Umbilical cord (tissue), 2 donors: ENCODE results near the gene SOCS4. TPM values are rescaled to one million over a fixed set of nuclear protein-coding genes. Genes with fewer than 3 reads are reported as not detected.
"Not testable (repeated sequence)": the region's sequence is repeated elsewhere in the genome, so short reads cannot be mapped to it uniquely, and the experiment has no call there.

Experiments
- DNase-seq: peaks from one replicate; pipeline ENCODE4 v3.0.0-alpha.2; 2015; ENCODE audit warnings: low spot score
- total RNA-seq: library from RNA; depleted of rRNA; stranded (reverse); fragments of >200 nt; gene quantifications from one replicate; pipeline ENCODE4 v1.2.3, GENCODE V29; 2014; ENCODE audit warnings: low replicate concordance; ENCODE audit not compliant: insufficient read depth

Gene SOCS4, protein sequence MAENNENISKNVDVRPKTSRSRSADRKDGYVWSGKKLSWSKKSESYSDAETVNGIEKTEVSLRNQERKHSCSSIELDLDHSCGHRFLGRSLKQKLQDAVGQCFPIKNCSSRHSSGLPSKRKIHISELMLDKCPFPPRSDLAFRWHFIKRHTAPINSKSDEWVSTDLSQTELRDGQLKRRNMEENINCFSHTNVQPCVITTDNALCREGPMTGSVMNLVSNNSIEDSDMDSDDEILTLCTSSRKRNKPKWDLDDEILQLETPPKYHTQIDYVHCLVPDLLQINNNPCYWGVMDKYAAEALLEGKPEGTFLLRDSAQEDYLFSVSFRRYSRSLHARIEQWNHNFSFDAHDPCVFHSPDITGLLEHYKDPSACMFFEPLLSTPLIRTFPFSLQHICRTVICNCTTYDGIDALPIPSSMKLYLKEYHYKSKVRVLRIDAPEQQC
- 21.9 TPM for total RNA-seq

DNA sequence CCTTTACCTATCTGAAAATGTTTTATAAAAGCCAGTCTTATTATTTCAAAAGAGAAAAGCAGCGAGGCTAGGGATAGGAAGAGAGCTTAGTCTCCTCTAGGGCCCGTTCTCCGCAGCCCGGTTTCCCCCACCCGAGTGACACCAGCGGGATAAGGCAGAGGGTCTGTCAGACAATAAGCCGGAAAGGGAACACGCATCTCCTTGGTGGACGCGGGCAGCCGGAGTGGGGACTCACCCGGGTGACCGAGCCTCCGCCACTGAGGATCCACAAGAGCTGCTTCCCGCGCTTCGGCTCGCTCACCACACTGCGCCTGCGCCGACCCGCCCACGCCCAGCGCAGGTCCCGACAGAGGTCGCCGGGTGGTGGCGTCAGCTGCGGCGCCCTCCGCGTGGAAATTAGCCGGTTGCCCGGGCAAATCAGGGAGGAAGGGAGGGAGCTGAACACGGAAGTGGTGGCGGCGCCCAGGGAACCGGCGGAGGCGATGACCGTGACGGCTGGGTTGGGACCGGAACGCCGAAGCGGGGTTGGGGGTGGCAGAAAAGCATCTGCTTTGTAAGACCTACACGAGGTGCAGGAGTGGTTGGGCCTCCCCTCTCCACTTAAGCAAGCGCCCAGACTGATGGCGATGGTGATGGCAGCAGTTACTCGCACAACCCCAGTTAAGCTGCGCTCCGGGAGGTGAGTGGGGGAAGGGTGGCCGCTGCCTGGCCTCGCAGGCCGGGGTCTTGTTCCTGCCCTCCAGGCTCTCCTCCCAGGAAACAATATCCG is at the start of gene SOCS4, which contains the start of gene WDHD1:
Gene SOCS4, plus strand, starts transcription at position 444 of the 769 bp plus-strand sequence. CDS start 15,806 bp downstream, outside the sequence.
Gene WDHD1, minus strand, starts transcription at position 307 of the 769 bp plus-strand sequence. CDS start 312 bp downstream, outside the sequence.
- DNase-seq, result peak; percentile 95

DNA sequence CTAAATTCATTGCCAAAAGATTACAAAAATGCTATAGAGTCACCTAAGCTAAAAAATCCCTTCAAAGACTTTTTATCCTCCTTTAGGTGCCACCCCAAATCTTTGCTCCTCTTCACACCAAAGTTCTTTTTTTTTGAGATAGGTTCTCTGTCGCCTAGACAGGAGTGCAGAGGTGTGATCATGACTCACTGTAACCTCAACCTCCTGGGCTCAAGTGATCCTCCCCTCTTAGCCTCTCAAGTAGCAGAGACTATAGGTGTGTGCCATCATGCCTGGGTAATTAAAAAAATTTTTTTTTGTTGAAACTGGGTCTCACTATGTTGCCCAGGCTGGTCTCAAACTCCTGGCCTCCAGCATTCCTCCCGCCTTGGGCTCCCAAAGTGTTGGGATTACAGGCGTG is 48.0 kb upstream of the SOCS4 start:
- no peak for DNase-seq

DNA sequence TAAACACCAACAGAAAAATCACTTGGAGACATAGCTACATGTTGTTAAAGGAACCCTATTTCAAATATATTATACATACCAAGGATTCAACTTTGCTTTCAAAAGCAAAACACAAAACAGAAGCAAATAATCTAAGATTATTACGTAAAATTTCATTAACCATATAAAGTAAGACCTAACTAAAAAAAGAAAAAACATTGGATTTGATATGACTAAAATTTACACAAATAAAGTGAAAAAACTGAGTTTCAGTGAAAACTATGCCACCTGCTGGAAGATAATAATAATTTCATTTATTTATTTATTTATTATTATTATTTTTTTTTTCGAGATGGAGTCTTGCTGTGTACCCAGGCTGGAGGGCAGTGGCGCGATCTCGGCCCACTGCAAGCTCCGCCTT is 45.3 kb upstream of the SOCS4 start:
- no peak for DNase-seq

DNA sequence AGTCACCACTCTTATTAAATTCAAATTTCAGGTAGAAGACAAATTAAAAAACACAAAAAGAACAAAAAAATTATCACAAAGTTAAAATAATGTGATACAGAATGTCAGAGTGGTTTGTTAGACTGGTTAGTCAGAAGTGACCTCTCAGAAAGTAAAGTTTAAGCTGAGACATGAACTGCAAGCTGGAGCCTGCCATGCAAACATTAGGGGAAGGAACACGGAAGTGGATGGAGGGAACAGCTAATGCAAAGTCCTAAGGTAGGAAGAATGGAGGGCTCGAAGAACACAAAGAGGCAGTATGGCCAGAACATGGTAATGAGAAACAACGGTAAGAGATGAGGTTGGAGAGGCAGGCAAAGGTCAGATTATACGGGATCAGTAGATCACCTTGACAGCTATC is 41.9 kb upstream of the SOCS4 start:
- no peak for DNase-seq

DNA sequence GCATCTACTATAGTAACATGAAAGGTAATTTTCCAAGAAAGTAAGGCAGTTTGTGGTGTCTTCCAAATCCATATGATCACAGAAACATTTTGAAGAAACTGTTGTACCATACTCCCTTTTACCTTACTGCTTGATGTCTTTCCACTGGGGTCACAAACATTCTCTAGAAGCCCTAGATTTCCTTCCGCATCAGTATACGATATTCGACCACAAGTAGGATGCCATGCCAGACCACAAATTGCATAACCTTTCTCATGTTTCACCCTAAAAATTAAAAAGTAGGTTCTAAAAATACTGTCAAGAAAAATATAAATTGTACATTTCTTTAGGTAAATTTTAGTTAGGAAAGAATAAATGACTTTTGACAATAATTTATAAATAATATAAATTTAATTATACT is 26.7 kb upstream of the SOCS4 start:
- DNase-seq, result no peak

DNA sequence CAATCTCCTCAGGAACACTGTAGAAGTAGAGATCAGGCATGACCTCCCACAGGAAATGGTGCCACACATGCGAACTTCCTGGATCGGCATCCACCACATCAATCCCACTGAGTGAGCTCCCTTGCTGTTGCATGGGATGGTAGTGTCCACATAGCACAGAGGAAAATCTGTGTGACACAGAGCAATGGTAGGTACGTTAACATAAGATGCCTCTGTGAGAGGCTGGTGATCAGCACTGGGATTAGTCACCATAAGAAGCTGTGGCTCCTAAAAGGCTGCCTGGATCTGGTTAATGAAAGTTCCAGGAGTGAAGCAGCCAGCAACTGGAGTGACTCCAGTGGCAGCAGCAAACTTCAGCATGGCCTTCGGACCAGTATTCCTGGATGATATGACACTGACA is 22.0 kb upstream of the SOCS4 start:
- no peak for DNase-seq

DNA sequence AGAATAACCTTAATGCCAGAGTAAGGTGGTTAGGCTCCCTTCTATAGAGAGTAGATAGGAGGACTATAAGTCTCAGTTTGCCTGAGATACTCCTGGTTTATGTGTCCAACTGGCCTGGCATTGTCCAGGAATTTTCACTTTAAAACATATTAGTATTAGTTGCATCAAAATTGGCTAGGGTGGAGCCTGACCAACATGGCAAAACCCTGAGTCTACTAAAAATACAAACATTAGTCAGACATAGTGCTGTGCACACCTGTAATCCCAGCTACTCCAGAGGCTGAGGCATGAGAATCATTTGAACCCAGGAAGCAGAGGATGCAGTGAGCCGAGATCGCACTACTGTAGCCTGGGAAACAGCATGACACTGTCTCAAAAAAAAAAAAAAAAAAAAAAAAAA is 12.0 kb upstream of the SOCS4 start:
- DNase-seq, result no peak

DNA sequence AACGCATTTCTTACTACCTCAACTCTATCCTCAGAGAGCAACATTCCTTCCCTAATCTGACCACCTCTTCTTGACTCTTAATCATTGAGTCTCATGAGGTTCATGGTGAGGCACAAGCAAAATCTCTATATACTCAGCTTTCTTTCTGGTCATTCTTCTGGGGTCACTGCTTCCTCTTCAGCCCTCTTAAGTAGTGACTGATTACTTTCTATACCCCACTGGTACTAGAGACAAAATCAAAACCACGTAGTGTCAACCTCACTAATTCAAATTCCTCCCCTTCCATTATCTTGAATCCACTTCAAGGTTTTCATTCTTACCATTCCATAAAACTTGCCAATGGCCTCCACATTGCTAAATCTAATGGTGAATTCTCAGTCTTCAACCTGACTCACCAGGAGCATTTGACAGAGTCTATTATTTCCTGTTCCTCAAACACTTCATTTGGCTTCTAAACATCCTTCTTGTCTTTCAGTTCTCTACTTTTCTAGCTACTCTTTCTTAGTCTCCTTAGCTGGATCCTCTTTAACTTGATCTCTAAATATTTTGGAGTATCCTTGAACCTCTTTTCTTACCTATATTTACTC is 7.0 kb upstream of the SOCS4 start:
- DNase-seq, result no peak

DNA sequence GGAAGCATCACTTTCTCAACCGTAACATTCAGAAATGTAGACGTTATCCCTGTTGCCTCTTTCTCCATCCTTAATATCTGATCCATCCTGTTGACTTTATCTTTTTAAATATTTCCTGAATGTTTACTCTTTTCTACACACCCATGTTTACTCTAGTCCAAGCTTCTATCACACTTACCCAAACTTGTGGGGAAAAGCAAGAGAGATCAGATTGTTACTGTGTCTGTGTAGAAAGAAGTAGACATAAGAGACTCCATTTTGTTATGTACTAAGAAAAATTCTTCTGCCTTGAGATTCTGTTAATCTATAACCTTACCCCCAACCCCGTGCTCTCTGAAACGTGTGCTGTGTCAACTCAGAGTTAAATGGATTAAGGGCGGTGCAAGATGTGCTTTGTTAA is 2.7 kb upstream of the SOCS4 start:
- not testable (repeated sequence) for DNase-seq

DNA sequence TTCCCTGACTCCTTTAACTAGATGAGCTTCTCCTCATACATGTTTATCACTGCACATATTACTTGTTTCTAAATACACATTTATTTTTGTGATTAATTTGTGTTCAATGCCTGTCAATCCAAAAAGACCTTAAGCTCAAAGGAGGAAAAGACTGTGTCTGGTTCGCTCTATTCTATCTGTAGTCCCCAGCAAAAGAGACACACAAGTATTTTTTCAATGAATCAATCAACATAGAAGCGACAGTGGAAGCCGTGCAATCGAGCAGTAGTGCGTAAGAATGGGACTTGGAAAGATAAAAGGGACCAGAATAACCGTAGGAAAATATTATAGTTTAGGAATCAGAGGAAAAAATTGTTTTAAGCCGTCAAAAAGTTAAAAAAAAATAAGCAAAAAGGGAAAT is 1.1 kb upstream of the SOCS4 start:
- no peak for DNase-seq

DNA sequence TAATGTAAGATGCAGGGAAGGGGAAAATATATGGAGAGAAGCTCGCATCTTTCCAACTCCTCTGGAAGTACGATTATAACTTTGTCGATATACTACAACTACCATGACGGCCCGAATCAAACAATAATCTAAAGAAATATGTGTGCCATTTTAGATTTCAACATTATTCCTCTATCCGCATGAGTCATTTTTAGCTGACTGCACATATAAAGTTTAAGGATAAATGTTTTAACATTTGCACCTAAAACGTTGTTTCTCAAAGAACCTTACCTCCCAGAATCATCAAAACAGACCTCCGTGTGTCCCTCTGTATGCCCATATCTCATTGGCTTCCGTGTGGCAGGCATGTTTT is 619 bp upstream of the SOCS4 start:
- no peak for DNase-seq

DNA sequence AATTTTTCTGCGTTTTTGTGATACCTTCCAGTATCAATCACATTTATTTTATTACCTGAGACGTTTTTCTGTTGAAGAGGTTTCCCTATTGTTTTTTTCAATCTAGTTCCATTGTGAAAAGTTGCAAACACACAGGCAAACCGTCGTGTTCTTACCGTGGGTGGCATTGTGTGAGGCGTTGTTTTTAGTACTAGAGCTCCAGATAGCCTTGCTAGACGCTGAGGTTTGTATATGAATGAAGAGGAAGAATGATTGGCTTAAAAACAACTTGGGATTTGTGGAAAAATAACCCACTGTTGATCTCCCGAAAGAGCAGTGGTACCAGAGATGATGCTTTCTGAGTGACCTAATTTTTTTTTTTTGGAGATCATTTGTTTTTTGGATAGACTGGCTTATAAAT is 1.0 kb downstream of the SOCS4 start:
- DNase-seq, result no peak

DNA sequence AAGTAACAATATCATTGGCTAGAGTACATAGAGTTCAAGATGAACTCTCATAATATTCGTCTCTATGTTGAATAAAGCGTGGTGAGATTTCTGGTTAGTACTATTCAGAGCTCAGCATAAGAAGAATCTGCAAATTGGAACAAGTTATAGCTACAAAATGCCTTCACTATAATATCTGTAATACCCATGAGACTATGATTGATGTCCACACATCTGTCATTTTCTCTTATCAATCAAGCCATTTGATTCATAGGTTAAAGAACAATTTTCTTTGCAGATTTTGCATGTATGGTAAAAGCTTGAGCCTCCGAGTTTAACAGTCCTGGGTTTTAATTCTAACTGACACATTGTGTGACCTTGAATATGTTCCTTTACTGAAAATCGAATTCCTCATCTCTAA is 1.4 kb downstream of the SOCS4 start:
- DNase-seq, result no peak

DNA sequence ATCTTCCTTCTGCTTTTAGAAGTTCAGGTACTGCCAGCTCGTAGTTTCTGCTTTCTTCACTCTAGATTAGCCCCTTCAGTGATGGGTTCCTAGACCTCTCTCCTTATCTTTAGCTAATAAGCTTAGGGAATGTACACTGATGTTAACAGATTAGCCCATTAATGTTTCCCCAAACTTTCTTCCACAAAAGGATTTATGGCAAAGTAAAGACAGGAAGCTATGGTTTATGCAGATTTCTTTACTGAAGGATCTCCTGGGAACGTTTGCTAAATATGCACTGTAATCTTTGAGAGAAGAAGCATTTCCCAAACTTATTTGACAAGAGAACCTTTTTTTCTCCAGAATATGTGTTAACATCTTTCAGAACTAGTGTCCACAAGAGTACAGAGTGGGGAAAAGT is 4.2 kb downstream of the SOCS4 start:
- DNase-seq, result no peak

DNA sequence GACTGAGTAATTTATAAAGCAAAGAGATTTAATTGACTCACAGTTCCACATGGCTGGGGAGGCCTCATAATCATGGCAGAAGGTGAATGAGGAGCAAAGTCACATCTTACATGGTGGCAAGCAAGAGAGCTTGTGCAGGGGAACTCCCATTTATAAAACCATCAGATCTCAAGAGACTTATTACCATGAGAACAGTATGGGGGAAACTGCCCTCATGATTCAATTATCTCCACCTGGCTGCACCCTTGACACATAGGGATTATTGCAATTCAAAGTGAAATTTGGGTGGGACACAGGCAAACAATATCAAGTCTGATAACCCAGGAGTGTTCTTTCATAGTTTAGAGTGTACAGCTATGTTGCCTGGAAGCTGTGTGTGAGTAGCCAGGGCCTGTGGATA is 11.0 kb downstream of the SOCS4 start:
- not testable (repeated sequence) for DNase-seq

DNA sequence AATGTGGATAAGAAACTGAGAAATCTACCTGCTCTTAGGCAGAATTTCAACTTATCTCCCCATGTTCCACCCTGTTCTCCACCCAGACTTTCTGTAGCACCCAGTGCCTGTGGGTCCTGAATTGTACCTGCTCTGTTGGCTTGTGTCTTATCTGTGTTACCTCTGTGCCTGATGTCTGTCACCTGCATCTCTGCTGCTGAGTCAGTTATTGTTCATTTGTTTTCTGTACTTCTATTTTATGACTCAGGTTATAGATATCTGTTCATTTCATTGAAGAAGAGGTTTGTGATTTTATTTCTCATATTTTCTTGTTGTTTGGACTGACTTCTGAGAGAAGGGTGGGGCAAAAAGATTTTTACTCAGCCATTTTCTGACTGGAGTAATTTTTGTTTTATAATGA is 11.7 kb downstream of the SOCS4 start:
- DNase-seq, result no peak

DNA sequence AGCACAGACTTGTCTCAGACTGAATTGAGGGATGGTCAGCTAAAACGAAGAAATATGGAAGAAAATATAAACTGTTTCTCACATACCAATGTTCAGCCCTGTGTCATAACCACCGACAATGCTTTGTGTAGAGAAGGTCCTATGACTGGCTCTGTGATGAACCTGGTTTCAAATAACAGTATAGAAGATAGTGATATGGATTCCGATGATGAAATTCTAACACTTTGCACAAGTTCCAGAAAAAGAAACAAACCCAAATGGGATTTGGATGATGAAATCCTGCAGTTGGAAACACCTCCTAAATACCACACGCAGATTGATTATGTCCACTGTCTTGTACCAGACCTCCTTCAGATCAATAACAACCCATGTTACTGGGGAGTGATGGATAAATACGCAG is 16.5 kb downstream of the SOCS4 start:
- DNase-seq, result no peak

DNA sequence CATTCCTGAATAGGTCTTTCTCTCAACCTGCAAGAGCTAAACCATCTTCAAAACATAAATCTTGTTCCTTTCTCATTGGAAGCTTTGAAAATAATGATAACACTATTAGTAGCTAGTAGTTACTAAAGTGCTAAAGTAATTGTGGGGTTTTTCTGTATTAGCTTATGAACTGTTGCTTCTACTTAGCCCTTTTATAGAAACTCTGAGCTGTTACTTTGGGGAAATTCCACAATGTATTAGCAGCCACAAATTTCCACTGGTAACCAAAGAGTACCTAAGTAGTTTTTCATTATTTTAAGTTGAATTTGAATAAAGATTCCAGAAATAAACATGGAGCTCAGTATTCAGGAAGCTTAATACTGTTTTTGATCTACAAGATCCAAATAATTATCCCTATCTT is 18.1 kb downstream of the SOCS4 start:
- DNase-seq, result no peak

DNA sequence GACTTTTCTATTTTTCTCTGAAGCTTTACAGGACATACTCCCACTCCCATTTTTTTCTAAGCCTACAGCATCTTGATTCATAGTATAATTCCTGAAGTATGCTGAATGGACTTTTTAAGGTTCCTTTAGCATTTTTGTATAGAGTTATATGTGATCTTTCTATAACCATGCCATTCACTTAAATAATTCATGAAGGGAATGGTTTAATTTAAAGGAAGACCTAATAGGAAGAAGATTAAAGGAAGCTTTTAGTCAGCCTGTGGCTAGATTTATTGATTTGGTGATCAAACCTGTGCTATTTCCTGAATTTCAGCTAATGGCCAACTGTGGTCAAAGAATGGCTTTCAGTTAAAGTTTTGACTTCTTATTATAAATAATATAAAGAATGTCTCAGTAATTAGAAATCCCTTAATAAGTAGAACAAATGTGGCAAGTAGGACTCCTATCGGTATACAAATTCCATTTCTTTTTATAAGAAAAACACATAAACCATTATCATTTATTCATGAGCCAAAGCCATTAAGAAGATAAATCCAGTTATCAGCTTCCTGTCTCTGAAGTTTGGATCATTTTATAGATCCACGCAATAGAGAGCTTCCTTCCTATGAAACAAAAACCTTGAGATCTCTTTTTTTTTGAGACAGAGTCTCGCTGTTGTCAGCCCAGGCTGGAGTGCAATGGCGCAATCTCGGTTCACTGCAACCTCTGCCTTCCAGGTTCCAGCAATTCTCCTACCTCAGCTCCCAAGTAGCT is 20.4 kb downstream of the SOCS4 start:
- DNase-seq, result no peak

DNA sequence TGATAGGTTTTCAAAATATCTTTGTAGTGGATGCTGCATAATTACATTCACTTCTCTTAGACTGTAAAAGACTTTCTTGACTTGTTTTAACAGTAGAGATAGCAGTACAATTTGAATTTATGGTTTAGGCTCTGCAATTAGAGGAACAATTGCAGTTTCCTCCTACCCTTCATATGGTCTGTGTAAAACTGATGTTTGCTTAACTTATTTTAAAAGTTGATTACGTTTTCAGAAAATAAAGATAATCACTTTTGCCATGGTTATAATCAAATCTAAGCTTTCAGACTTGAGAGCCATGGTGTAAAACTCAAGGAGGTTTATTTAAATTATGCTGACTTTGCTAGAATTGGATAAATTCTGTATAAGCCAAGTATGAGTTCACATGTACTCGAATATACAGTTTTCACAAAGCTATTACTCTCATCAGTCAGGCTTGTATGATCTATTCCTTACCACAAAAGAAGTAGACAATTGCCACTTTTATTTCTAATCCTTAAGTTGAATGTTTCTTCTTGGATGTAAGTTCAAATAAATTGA is 21.9 kb downstream of the SOCS4 start:
- no peak for DNase-seq

DNA sequence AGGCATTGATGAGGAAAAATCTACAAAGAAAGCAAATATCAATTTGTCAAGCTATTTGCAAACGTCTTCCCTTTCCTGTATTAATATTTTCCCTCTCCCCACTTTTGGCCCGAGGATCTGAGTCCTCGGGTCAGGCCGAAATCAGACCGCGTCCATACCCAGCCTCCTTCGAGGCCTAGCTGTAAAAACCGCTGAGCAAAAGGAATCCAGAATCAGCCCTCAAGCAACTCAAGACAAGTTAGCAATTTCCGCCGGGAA is 24.1 kb downstream of the SOCS4 start:
- DNase-seq, result no peak
